HEK293T (cell line): Measurements from ENCODE around the gene MED15.

Experiments
- CTCF ChIA-PET: fragments of 350-600 bp; formaldehyde crosslinking; extraction: SDS; loops from one replicate; lab custom pipeline; 2021; ENCODE audit warnings: antibody characterized with exemption, inconsistent platforms; lab: Yijun Ruan, JAX
- POLR2A ChIA-PET: fragments of 350-600 bp; formaldehyde crosslinking; extraction: SDS; loops from one replicate; lab custom pipeline; 2020; ENCODE audit warnings: antibody characterized with exemption, inconsistent platforms; lab: Yijun Ruan, JAX
- DNase-seq: peaks from one replicate; pipeline ENCODE4 v3.0.0; 2012; ENCODE audit warnings: mixed read lengths; ENCODE audit errors: extremely low spot score
- ARNT ChIP-seq: fragments of 450-650 bp; IDR thresholded peaks from 2 replicates; pipeline ENCODE4 v1.6.1; 2017; ENCODE audit warnings: mild to moderate bottlenecking
- BHLHE40 ChIP-seq: fragments of 450-650 bp; IDR thresholded peaks from 2 replicates; pipeline ENCODE4 v1.6.1; 2016; ENCODE audit warnings: mild to moderate bottlenecking, moderate library complexity, borderline replicate concordance
- CTBP1 ChIP-seq: fragments of 450-650 bp; IDR thresholded peaks from 2 replicates; pipeline ENCODE4 v1.6.1; 2016; ENCODE audit warnings: borderline replicate concordance
- ELF4 ChIP-seq: fragments of 450-650 bp; IDR thresholded peaks from 2 replicates; pipeline ENCODE4 v1.6.1; 2017; ENCODE audit warnings: antibody characterized with exemption
- FOXA1 ChIP-seq: fragments of 450-650 bp; IDR thresholded peaks from 2 replicates; pipeline ENCODE4 v1.6.1; 2016; ENCODE audit warnings: mild to moderate bottlenecking
- FOXK2 ChIP-seq: fragments of 450-650 bp; IDR thresholded peaks from 2 replicates; pipeline ENCODE4 v1.6.1; 2016; ENCODE audit warnings: mild to moderate bottlenecking
- FOXM1 ChIP-seq: fragments of 450-650 bp; IDR thresholded peaks from 2 replicates; pipeline ENCODE4 v1.6.1; 2017; ENCODE audit warnings: mild to moderate bottlenecking, borderline replicate concordance
- HDGF ChIP-seq: fragments of 450-650 bp; IDR thresholded peaks from 2 replicates; pipeline ENCODE4 v1.6.1; 2017; ENCODE audit warnings: antibody characterized with exemption, borderline replicate concordance
- L3MBTL2 ChIP-seq: fragments of 450-650 bp; conservative IDR thresholded peaks from 2 replicates; pipeline ENCODE4 v1.6.1; 2016; ENCODE audit warnings: mild to moderate bottlenecking
- LEF1 ChIP-seq: fragments of 450-650 bp; IDR thresholded peaks from 2 replicates; pipeline ENCODE4 v1.6.1; 2017; ENCODE audit warnings: mild to moderate bottlenecking, borderline replicate concordance
- NFRKB ChIP-seq: fragments of 450-650 bp; IDR thresholded peaks from 2 replicates; pipeline ENCODE4 v1.6.1; 2016; ENCODE audit warnings: mild to moderate bottlenecking, moderate library complexity
- SP1 ChIP-seq: fragments of 450-650 bp; IDR thresholded peaks from 2 replicates; pipeline ENCODE4 v1.6.1; 2017
- SUZ12 ChIP-seq: fragments of 450-650 bp; IDR thresholded peaks from 2 replicates; pipeline ENCODE4 v1.6.1; 2016; ENCODE audit warnings: mild to moderate bottlenecking
- TARDBP ChIP-seq: fragments of 450-650 bp; IDR thresholded peaks from 2 replicates; pipeline ENCODE4 v1.6.1; 2016
- ZNF384 ChIP-seq: fragments of 450-650 bp; IDR thresholded peaks from 2 replicates; pipeline ENCODE4 v1.6.1; 2016
- TF ChIP-seq, protein P1 (sequence below): fragments of 450-650 bp; IDR thresholded peaks from 2 replicates; pipeline ENCODE4 v1.6.1; 2016

Gene MED15

DNA sequence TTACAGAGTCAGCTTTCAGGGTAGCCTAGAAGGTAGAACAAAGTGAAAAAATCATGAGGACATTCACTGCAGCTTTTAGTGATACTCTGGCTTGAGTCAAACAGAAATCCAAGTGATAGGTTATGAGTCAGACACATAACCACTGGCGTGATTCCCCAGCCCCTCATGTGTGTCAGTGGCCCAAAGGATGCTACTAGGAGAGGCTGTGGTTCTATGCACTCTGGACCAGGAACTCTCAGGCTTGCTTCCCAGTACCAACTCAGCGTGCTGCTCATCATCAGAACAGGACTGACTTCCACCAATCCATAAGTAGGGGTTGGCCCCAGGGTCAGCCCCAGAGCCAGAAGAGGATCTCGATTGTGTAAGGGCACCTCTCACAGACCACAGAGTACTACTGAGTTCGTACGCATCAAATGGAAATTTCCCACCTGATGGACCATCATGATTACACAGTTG lies 116.8 kb downstream of the MED15 start:
- TF ChIP-seq ZNF384 (no peak), L3MBTL2 (no peak), ELF4 (no peak), SP1 (no peak), CTBP1 (no peak), ARNT (no peak), FOXM1 (no peak), HDGF (no peak), SUZ12 (no peak), FOXK2 (no peak), BHLHE40 (no peak), NFRKB (no peak), TARDBP (no peak), FOXA1 (no peak), LEF1 (no peak)
- TF ChIP-seq, protein P1, sequence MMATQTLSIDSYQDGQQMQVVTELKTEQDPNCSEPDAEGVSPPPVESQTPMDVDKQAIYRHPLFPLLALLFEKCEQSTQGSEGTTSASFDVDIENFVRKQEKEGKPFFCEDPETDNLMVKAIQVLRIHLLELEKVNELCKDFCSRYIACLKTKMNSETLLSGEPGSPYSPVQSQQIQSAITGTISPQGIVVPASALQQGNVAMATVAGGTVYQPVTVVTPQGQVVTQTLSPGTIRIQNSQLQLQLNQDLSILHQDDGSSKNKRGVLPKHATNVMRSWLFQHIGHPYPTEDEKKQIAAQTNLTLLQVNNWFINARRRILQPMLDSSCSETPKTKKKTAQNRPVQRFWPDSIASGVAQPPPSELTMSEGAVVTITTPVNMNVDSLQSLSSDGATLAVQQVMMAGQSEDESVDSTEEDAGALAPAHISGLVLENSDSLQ, result no peak
- POLR2A ChIA-PET, result no interaction called here
- no peak for DNase-seq
- CTCF ChIA-PET, result no interaction called here

DNA sequence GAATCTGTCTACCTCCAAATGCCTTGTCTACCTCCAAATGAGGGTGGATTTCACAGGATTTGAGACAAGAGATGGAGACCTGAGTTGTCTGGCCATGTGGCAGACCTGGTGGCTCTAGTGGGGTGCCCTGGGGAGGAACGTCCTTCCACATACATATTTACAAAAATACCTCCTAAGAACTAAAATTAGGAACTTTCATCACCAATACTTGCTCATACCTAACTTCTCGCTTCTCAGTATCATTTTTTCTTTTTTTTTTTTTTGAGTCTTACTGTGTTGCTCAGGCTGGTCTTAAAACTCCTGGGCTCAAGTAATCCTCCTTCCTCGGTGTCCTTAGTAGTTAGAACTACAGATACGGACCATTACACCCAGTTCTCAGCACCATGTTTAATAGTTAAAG lies 117.9 kb downstream of the MED15 start:
- ChIA-PET POLR2A (no interaction called here), CTCF (no interaction called here)
- DNase-seq, result no peak
- TF ChIP-seq ARNT (no peak), SUZ12 (no peak)
- TF ChIP-seq, protein P1, result no peak

DNA sequence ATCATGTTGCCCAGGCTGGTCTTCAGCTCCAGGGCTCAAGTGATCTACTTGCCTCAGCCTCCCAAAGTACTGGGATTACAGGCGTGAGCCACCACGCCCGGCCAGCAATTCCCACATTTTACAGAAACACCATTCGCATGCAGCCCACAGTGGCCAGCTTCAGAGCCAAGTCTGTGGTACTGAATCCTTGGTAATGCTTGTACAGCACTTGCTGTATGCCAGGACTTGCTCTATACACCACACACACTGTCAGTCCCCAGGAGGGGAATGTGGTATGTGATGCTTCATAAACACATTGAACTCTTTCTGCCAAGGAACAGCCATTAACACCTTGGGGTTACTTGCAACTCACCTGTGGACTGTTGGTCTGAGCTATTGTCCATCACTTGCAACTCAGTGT lies 119.4 kb downstream of the MED15 start:
- CTCF ChIA-PET, result no interaction called here
- no peak for DNase-seq
- POLR2A ChIA-PET, result no interaction called here
- TF ChIP-seq HDGF, result no peak
- no peak for TF ChIP-seq FOXA1
- TF ChIP-seq SP1, result no peak
- TF ChIP-seq FOXK2, result no peak
- TF ChIP-seq FOXM1, result no peak
- TF ChIP-seq TARDBP, result no peak
- TF ChIP-seq ELF4, result no peak

DNA sequence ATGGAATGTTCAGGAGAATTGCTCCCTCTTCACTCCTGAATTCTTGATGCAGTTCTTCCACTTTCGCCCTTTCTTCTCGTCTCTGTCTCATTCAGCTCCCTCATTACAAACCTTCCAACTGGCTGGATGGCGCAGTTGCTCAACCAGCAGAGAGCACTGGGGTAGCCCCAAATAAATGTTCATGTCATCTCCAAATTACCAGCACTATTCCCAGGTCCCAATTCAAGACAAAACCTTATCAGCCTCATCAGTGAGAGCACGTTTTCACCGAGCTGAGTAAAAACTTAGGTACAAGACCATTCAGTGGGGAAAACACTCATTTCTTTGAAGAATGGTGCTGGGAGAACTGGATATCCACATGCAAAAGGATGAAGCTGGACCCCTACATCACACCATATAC lies 120.0 kb downstream of the MED15 start:
- no peak for DNase-seq
- no peak for TF ChIP-seq ARNT
- TF ChIP-seq LEF1, result no peak
- TF ChIP-seq L3MBTL2, result no peak
- TF ChIP-seq SP1, result no peak
- TF ChIP-seq, protein P1, result no peak
- no peak for TF ChIP-seq SUZ12
- no peak for TF ChIP-seq TARDBP
- TF ChIP-seq FOXM1, result no peak
- no peak for TF ChIP-seq FOXA1
- no peak for TF ChIP-seq ZNF384
- no peak for TF ChIP-seq FOXK2
- no peak for TF ChIP-seq ELF4
- no peak for TF ChIP-seq CTBP1
- no peak for TF ChIP-seq BHLHE40
- TF ChIP-seq NFRKB, result no peak
- TF ChIP-seq HDGF, result no peak
- ChIA-PET CTCF (interaction anchor here (0.6 kb wide), 1 partner anchor 13 kb away, joined by 3 read pairs; no protein-coding TSS in a partner anchor), POLR2A (no interaction called here)

DNA sequence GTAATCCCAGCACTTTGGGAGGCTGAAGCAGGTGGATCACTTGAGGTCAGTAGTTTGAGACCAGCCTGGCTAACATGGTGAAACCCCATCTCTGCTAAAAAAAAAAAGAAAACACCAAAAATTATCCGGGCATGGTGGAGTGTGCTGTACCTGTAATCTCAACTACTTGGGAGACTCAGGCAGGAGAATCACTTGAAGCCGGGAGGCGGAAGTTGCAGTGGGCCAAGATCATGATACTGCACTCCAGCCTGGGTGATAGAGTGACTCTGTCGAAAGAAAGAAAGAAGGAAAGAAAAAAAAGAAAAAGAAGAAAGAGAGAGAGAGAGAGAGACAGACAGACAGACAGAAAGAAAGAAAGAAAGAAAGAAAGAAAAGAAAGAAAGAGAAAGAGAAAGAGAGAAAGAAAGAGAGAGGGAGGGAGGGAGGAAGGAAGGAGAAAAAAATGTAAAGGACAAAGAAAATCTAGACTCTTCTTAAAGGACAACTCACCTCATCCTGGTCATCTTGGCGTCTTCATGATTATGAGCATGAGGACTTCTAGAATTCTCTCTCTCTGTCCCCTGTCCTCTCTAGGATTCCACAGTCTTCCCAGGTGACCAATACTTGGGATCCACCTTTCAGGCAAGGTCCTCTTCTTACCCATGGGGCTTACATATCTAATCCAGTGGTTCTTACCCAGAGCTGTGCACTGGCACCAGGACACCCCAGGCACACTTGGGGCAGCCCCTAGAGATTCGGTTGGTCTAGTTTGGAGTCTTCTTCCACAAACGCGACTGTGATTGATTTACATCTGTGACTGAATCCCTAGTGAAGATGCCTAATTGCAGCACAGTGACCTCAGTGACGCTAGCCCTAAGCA lies 120.9 kb downstream of the MED15 start:
- CTCF ChIA-PET, result interaction anchor here (0.6 kb wide), 1 partner anchor 14 kb away, joined by 3 read pairs; no protein-coding TSS in a partner anchor
- no peak for DNase-seq
- POLR2A ChIA-PET, result no interaction called here
- TF ChIP-seq BHLHE40, result no peak
- TF ChIP-seq FOXA1, result no peak
- TF ChIP-seq ARNT, result no peak
- TF ChIP-seq L3MBTL2, result no peak

DNA sequence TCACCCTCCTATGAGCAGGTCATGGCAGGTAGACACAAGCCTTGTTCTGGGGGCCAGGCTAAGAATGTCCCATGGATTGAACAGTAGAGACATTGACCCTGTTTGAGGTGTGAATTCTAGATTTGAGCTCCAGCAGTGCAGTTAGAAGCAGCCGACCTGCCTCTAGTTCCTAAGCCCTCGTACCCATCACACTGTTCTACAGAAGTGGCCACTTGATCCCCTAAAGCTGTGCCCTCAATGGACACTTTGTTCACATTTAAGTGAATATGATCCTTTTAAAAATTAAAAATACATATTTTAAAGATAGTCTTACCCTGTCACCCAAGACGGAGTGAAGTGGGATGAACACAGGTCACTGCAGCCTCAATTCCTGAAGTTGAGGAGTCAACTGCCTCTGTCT lies 122.0 kb downstream of the MED15 start:
- ChIA-PET POLR2A (no interaction called here), CTCF (interaction anchor here (0.7 kb wide), 1 partner anchor 436 kb away, joined by 3 read pairs; no protein-coding TSS in a partner anchor)
- no peak for DNase-seq
- no peak for TF ChIP-seq ARNT
- TF ChIP-seq FOXA1, result no peak
- TF ChIP-seq LEF1, result no peak
- TF ChIP-seq FOXM1, result no peak
- no peak for TF ChIP-seq NFRKB
- TF ChIP-seq HDGF, result no peak
- no peak for TF ChIP-seq SP1
- no peak for TF ChIP-seq SUZ12
- no peak for TF ChIP-seq L3MBTL2
